ENCODE results near the gene KRT85. TPM values are rescaled to one million over a fixed set of nuclear protein-coding genes. Genes with fewer than 3 reads are reported as not detected.

KRT85 gene
- polyA plus RNA-seq, 1 experiment, result not detected

DNA sequence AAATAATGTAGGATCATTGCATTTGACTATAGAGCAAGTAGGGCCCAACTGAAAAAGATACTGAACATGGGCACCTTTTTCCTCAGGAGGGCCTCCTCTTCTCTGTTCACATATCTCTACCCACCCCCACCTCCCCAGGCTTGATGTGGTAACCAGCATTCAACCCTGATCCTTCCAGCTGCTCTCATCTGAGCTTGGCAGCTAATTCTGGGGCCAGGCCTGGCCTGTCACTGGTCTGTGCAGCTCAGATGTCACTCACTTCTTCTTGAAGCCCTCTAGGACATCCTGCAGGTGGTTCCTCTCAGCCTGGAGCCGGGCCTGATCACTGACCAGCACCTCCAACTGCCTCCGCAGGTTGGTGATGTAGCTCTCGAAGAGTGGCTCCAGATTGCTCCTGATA, 16.1 kb upstream of the KRT85 start:
- CTCF ChIA-PET, result interaction anchor here (0.8 to 3.9 kb wide), 7 partner anchors 9 to 598 kb away, joined by 3 to 23 read pairs (median 5); no protein-coding TSS in a partner anchor
- no peaks in the 10 kb centered on the region for H3K36me3 ChIP-seq (ENCODE audit: control insufficient read depth, insufficient read depth, low read length)

GRCh38 chr12:52382854-52383253, 15.6 kb upstream of the KRT85 start:
- TF ChIP-seq CTCF (IDR thresholded peaks at IDR 0.05; ENCODE audit: insufficient read depth, low read depth, low read length), result no peak
- no peak for DNase-seq (ENCODE audit: low read depth)
- Histone ChIP-seq H3K36me3 (ENCODE audit: control insufficient read depth, insufficient read depth, low read length) (no peaks in the 10 kb centered on the region), H3K27me3 (ENCODE audit: control insufficient read depth, insufficient read depth, low read length) (peaks cover 13% of the 10 kb centered on the region), H3K4me3 (ENCODE audit: low read depth, low read length) (no peak overlapping the region)
- ChIA-PET CTCF (interaction anchor here (1.1 to 3.9 kb wide), 5 partner anchors 10 to 598 kb away, joined by 3 to 23 read pairs (median 7); no protein-coding TSS in a partner anchor), POLR2A (no interaction called here)

More for the DNA sequence above, 16.1 kb upstream of the KRT85 start:
- no peak for DNase-seq (ENCODE audit: low read depth)
- H3K27me3 ChIP-seq (ENCODE audit: control insufficient read depth, insufficient read depth, low read length), result peaks cover 17% of the 10 kb centered on the region
- TF ChIP-seq CTCF (IDR thresholded peaks at IDR 0.05; ENCODE audit: insufficient read depth, low read depth, low read length), result no peak
- POLR2A ChIA-PET, result no interaction called here
- H3K4me3 ChIP-seq (ENCODE audit: low read depth, low read length), result no peak overlapping the region

GRCh38 chr12:52381206-52381605, 13.9 kb upstream of the KRT85 start:
- H3K4me3 ChIP-seq (ENCODE audit: low read depth, low read length), result no peak overlapping the region

GRCh38 chr12:52380271-52380694, 13.0 kb upstream of the KRT85 start:
- ChIA-PET POLR2A (no interaction called here), CTCF (interaction anchor here (0.8 to 4.7 kb wide), 14 partner anchors 11 to 501 kb away, joined by 3 to 18 read pairs (median 6); no protein-coding TSS in a partner anchor)
- peak; percentile 64 for TF ChIP-seq CTCF (IDR thresholded peaks at IDR 0.05; ENCODE audit: insufficient read depth, low read depth, low read length)
- Histone ChIP-seq H3K36me3 (ENCODE audit: control insufficient read depth, insufficient read depth, low read length) (no peaks in the 10 kb centered on the region), H3K27me3 (ENCODE audit: control insufficient read depth, insufficient read depth, low read length) (peaks cover 9% of the 10 kb centered on the region), H3K4me3 (ENCODE audit: low read depth, low read length) (no peak overlapping the region)
- no peak for DNase-seq (ENCODE audit: low read depth)

More at GRCh38 chr12:52381206-52381605, 13.9 kb upstream of the KRT85 start:
- DNase-seq (ENCODE audit: low read depth), result no peak
- H3K27me3 ChIP-seq (ENCODE audit: control insufficient read depth, insufficient read depth, low read length), result peaks cover 13% of the 10 kb centered on the region
- POLR2A ChIA-PET, result no interaction called here
- TF ChIP-seq CTCF (IDR thresholded peaks at IDR 0.05; ENCODE audit: insufficient read depth, low read depth, low read length), result no peak
- CTCF ChIA-PET, result interaction anchor here (0.6 to 4.7 kb wide), 10 partner anchors 8 to 600 kb away, joined by 3 to 18 read pairs (median 8); no protein-coding TSS in a partner anchor
- H3K36me3 ChIP-seq (ENCODE audit: control insufficient read depth, insufficient read depth, low read length), result no peaks in the 10 kb centered on the region

DNA sequence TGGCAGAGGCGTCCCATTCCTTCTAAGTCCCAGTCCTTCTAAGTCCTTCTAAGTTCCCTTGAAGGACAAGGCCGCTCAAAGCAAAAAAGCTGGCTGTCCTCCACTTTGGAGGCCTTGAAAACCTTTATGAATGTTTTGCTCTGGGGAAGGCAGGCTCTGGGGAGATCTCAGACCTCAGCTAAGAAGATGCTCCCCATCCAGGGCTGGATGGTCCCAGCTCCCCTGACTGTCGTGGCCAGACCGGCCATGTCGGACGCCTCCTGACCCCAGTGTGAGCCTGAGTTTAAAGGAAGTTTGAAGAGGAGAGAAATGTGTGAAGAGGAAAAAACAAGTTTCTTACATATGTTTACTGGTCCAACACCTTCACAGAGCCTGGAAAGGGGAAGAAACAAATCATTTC, 12.3 kb upstream of the KRT85 start:
- no peaks in the 10 kb centered on the region for H3K36me3 ChIP-seq (ENCODE audit: control insufficient read depth, insufficient read depth, low read length)
- peaks cover 6% of the 10 kb centered on the region for H3K27me3 ChIP-seq (ENCODE audit: control insufficient read depth, insufficient read depth, low read length)
- no peak overlapping the region for H3K4me3 ChIP-seq (ENCODE audit: low read depth, low read length)
- ChIA-PET CTCF (interaction anchor here (1.0 to 4.7 kb wide), 11 partner anchors 10 to 502 kb away, joined by 3 to 18 read pairs (median 6); no protein-coding TSS in a partner anchor), POLR2A (no interaction called here)
- DNase-seq (ENCODE audit: low read depth), result no peak
- TF ChIP-seq CTCF (IDR thresholded peaks at IDR 0.05; ENCODE audit: insufficient read depth, low read depth, low read length), result no peak

Data from BJ (cell line).